HFFc6 (cell line): ENCODE data around the gene SENP2. TPM values are rescaled to one million over a fixed set of nuclear protein-coding genes. Genes with fewer than 3 reads are reported as not detected.
A peak's percentile ranks its signal among the peaks of the same experiment; 100 is the strongest.

Experiments used
- DNase-seq: peaks from one replicate; pipeline ENCODE4 v3.0.0-alpha.2; 2018
- H3K27ac Mint-ChIP-seq: 2 replicates; pipeline ENCODE4 v1.8.0; 2020; ENCODE audit warnings: mild to moderate bottlenecking, mixed read lengths
- H3K27me3 Mint-ChIP-seq: 2 replicates; pipeline ENCODE4 v1.8.0; 2021; ENCODE audit warnings: mild to moderate bottlenecking, moderate library complexity, mixed read lengths; ENCODE audit not compliant: insufficient read depth
- H3K36me3 Mint-ChIP-seq: 2 replicates; pipeline ENCODE4 v1.8.0; 2021; ENCODE audit warnings: low read depth, mixed read lengths
- H3K4me1 Mint-ChIP-seq: 2 replicates; pipeline ENCODE4 v1.8.0; 2020; ENCODE audit warnings: low read depth, mixed read lengths
- H3K4me3 Mint-ChIP-seq: 2 replicates; pipeline ENCODE4 v1.8.0; 2020; ENCODE audit warnings: mild to moderate bottlenecking, moderate library complexity, mixed read lengths
- H3K9me3 Mint-ChIP-seq: 2 replicates; pipeline ENCODE4 v1.8.0; 2020; ENCODE audit warnings: mild to moderate bottlenecking, mixed read lengths
- total RNA-seq, 6 experiments: library from RNA; stranded (reverse); fragmentation: NEBNext Ultra II Directional; extraction: Animal tissue kit (Norgen Biotek cat#: 25700); gene quantifications; 2 replicates in 1 of 6; 3 replicates in 5 of 6; pipeline ENCODE4 v1.2.3, GENCODE V29; 2021
- TF ChIP-seq, protein P1 (sequence below): fragments of 200-600 bp; sonication (generic); IDR thresholded peaks from 2 replicates; pipeline ENCODE4 v1.5.0; 2021; ENCODE audit warnings: antibody characterized with exemption, mild to moderate bottlenecking

The SENP2 gene
- total RNA-seq, 6 experiments from 2014 or later = 38.6 to 47.0 (median 42.7) TPM

DNA sequence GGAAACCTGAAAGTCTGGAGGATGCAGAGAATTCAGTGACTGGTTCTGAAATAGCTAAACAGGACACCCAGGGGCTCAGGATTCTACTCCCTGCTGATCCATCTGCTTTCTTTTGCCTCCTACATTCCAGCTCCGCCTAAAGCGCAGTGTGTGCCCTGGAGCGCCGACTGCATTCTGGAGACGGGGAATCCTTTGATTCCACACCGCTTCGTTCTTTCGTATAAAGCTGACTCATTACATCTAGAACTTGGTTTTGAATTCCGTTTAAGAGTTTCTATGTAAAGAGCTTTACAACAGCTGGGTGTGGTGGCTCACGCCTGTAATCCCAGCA is 61.8 kb downstream of the SENP2 start:
- no peak for DNase-seq
- H3K4me3 Mint-ChIP-seq = no peak overlapping the region; the same call in 1 of the 2 replicates
- H3K4me1 Mint-ChIP-seq = no peaks in the 10 kb centered on the region
- TF ChIP-seq, protein P1, sequence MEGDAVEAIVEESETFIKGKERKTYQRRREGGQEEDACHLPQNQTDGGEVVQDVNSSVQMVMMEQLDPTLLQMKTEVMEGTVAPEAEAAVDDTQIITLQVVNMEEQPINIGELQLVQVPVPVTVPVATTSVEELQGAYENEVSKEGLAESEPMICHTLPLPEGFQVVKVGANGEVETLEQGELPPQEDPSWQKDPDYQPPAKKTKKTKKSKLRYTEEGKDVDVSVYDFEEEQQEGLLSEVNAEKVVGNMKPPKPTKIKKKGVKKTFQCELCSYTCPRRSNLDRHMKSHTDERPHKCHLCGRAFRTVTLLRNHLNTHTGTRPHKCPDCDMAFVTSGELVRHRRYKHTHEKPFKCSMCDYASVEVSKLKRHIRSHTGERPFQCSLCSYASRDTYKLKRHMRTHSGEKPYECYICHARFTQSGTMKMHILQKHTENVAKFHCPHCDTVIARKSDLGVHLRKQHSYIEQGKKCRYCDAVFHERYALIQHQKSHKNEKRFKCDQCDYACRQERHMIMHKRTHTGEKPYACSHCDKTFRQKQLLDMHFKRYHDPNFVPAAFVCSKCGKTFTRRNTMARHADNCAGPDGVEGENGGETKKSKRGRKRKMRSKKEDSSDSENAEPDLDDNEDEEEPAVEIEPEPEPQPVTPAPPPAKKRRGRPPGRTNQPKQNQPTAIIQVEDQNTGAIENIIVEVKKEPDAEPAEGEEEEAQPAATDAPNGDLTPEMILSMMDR = no peak
- no peak overlapping the region for H3K27ac Mint-ChIP-seq
- H3K27me3 Mint-ChIP-seq = peaks cover 6% of the 10 kb centered on the region
- H3K9me3 Mint-ChIP-seq = no peaks in the 10 kb centered on the region
- H3K36me3 Mint-ChIP-seq = peaks cover 38% of the 10 kb centered on the region

DNA sequence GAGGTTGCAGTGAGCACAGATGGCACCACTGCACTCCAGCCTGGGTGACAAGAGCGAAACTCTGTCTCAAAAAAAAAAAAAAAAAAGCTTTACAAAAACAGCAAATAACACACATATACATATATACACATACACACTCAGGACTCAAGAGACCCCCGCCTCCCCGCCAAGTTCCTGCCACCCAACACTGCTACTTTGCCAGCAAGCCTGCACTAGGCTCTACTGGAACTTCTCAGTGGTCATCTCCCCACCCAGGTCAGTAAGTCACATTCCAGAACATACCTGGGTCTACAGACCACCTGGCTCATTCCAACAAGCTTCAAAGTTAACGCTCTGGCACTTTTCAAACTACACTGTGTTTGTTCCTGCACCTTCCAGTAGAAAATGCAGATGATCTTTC is 62.3 kb downstream of the SENP2 start:
- no peaks in the 10 kb centered on the region for H3K9me3 Mint-ChIP-seq
- peaks cover 38% of the 10 kb centered on the region for H3K36me3 Mint-ChIP-seq
- 0 out of 2 replicates have a peak overlapping the region, but pooled peaks have one; percentile 36 for H3K27ac Mint-ChIP-seq
- TF ChIP-seq, protein P1 = no peak
- no peak for DNase-seq
- no peak overlapping the region; the same call in 1 of the 2 replicates for H3K4me3 Mint-ChIP-seq
- no peaks in the 10 kb centered on the region for H3K4me1 Mint-ChIP-seq
- H3K27me3 Mint-ChIP-seq = peaks cover 7% of the 10 kb centered on the region

DNA sequence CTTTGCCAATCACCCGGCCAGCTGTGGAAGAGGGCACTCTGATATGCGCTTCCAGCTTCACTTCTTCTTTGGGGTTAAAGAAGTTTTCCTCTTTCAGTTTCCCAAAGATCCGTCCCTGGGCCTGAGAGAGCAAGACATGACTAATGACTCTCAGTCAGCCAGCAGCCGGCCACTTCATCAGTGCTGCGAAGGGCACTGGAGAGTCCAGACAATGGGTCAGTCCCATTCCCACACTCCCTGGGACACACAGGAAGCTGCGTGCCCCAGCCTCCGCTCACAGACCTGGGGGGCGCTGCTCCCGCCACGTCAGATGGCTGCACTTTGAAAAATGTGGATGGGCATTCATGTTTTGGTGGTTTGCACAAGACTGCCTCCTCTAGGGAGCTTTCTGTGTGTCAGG is 63.3 kb downstream of the SENP2 start:
- no peak overlapping the region for H3K27ac Mint-ChIP-seq
- H3K36me3 Mint-ChIP-seq = peaks cover 45% of the 10 kb centered on the region
- peaks cover 11% of the 10 kb centered on the region for H3K27me3 Mint-ChIP-seq
- H3K4me3 Mint-ChIP-seq = no peak overlapping the region
- no peaks in the 10 kb centered on the region for H3K4me1 Mint-ChIP-seq
- DNase-seq = no peak
- TF ChIP-seq, protein P1 = no peak
- H3K9me3 Mint-ChIP-seq = no peaks in the 10 kb centered on the region

DNA sequence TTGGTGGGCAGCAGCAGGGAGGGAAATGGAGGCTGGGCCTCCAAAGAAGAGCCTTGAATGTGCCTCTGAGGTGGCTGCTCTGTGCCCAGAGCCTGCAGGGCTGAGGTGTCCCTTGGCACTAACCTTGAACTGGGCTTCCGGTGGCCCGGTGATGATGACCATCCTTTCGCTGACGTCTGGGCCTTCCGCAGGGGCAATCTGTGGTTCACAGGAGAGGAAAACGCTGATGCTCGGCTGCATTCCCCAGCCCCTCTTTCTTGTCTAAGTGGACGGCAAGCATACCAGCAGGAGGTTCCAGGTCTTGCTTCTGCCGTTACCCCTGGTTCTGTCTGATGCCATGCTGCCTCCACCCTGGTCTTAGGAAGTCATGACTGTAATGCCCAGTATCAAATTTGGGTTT is 65.9 kb downstream of the SENP2 start:
- no peak overlapping the region for H3K27ac Mint-ChIP-seq
- H3K4me1 Mint-ChIP-seq = peaks cover 17% of the 10 kb centered on the region
- TF ChIP-seq, protein P1 = no peak
- H3K27me3 Mint-ChIP-seq = peaks cover 13% of the 10 kb centered on the region
- H3K36me3 Mint-ChIP-seq = peaks cover 41% of the 10 kb centered on the region
- no peaks in the 10 kb centered on the region for H3K9me3 Mint-ChIP-seq
- H3K4me3 Mint-ChIP-seq = no peak overlapping the region
- DNase-seq = no peak

DNA sequence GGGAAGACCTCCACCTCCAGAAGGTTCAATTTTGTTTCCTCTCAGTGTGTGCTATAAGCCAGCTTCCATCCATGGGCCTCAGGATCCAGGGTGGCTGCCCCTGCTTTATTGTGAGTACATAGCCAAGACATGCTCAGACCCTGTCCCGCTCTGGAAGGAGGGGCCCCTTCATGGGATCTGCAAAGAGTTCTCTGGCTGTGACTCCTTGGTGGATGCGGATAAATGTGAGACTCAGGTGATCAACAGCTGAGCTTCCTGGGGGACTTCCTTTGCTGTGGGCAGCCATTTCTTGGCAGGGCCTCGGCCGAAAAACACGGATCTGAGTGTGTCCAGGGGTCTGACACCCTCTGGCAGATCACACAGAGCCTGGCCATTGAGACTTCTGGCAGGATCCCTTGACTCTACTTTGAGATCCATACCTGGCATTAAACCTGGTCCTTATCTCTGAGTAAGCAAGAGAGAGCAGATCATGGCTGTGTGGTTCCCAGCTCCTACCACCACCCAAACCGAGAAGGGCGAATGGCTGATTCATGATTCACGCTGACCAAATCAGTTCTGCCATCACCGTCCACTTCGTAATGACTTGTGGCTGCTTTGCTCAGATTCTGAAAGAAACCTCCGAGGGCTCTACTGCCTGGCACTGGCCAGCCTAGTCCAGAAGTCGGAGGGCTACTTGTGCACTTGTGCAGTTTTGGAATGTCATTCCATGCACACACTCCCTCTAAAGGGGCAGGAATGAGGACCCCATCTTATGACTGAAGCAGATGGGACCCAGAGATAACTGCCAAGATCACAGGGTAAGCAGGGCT is 68.1 kb downstream of the SENP2 start:
- Mint-ChIP-seq H3K36me3 (peaks cover 46% of the 10 kb centered on the region), H3K27ac (peak overlapping the region; percentile 24), H3K4me1 (peaks cover 39% of the 10 kb centered on the region), H3K9me3 (no peaks in the 10 kb centered on the region), H3K4me3 (no peak overlapping the region), H3K27me3 (peaks cover 16% of the 10 kb centered on the region)
- TF ChIP-seq, protein P1 = no peak
- no peak for DNase-seq
